ENCODE measurements around the gene SMARCAD1. TPM values are rescaled to one million over a fixed set of nuclear protein-coding genes. Genes with fewer than 3 reads are reported as not detected.

The SMARCAD1 gene
- total and polyA plus RNA-seq, 2 experiments from 2014 or later, result 23.8 to 86.2 TPM

DNA sequence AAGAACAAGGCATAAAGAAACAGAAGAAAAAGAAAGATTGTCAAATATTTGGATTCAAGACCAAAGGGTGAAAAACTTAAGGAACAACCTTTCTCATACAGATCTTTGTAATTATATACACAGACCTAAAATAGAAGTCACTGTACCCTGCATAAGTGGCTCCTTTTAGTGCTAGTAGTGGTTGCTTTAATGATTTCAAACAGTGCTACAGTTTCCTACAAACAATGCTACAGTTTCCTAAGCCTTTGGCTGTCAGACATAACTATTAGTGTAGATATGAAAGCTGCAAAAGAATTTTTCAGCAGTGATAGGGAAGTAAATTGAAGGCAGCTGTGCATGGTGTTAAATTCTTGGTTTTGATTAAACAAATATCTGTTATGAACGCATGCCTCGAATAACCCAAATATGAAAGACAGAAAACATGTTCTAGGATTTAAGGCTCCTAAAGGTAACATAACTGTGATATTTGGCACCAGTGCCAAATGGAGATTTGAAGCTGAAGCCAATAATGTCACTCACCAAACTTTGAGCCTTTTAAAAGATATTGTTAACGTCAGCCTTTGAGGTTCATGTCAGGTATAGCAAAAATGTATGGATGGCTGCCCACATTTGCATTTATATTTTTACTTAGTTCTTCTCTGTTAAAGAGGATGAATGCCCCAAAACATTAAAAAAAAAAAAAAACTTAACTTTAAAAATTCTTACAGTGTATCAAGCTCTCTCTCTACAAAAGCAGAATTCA, 36.6 kb downstream of the SMARCAD1 start (continued):
- TF ChIP-seq, protein P1, sequence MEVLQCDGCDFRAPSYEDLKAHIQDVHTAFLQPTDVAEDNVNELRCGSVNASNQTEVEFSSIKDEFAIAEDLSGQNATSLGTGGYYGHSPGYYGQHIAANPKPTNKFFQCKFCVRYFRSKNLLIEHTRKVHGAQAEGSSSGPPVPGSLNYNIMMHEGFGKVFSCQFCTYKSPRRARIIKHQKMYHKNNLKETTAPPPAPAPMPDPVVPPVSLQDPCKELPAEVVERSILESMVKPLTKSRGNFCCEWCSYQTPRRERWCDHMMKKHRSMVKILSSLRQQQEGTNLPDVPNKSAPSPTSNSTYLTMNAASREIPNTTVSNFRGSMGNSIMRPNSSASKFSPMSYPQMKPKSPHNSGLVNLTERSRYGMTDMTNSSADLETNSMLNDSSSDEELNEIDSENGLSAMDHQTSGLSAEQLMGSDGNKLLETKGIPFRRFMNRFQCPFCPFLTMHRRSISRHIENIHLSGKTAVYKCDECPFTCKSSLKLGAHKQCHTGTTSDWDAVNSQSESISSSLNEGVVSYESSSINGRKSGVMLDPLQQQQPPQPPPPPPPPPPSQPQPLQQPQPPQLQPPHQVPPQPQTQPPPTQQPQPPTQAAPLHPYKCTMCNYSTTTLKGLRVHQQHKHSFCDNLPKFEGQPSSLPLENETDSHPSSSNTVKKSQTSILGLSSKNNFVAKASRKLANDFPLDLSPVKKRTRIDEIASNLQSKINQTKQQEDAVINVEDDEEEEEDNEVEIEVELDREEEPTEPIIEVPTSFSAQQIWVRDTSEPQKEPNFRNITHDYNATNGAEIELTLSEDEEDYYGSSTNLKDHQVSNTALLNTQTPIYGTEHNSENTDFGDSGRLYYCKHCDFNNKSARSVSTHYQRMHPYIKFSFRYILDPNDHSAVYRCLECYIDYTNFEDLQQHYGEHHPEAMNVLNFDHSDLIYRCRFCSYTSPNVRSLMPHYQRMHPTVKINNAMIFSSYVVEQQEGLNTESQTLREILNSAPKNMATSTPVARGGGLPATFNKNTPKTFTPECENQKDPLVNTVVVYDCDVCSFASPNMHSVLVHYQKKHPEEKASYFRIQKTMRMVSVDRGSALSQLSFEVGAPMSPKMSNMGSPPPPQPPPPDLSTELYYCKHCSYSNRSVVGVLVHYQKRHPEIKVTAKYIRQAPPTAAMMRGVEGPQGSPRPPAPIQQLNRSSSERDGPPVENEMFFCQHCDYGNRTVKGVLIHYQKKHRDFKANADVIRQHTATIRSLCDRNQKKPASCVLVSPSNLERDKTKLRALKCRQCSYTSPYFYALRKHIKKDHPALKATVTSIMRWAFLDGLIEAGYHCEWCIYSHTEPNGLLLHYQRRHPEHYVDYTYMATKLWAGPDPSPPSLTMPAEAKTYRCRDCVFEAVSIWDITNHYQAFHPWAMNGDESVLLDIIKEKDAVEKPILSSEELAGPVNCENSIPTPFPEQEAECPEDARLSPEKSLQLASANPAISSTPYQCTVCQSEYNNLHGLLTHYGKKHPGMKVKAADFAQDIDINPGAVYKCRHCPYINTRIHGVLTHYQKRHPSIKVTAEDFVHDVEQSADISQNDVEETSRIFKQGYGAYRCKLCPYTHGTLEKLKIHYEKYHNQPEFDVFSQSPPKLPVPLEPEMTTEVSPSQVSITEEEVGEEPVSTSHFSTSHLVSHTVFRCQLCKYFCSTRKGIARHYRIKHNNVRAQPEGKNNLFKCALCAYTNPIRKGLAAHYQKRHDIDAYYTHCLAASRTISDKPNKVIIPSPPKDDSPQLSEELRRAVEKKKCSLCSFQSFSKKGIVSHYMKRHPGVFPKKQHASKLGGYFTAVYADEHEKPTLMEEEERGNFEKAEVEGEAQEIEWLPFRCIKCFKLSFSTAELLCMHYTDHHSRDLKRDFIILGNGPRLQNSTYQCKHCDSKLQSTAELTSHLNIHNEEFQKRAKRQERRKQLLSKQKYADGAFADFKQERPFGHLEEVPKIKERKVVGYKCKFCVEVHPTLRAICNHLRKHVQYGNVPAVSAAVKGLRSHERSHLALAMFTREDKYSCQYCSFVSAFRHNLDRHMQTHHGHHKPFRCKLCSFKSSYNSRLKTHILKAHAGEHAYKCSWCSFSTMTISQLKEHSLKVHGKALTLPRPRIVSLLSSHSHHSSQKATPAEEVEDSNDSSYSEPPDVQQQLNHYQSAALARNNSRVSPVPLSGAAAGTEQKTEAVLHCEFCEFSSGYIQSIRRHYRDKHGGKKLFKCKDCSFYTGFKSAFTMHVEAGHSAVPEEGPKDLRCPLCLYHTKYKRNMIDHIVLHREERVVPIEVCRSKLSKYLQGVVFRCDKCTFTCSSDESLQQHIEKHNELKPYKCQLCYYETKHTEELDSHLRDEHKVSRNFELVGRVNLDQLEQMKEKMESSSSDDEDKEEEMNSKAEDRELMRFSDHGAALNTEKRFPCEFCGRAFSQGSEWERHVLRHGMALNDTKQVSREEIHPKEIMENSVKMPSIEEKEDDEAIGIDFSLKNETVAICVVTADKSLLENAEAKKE (CRISPR knock-in tag; IDR thresholded peaks at IDR 0.05), result no peak
- TF ChIP-seq, protein P2, sequence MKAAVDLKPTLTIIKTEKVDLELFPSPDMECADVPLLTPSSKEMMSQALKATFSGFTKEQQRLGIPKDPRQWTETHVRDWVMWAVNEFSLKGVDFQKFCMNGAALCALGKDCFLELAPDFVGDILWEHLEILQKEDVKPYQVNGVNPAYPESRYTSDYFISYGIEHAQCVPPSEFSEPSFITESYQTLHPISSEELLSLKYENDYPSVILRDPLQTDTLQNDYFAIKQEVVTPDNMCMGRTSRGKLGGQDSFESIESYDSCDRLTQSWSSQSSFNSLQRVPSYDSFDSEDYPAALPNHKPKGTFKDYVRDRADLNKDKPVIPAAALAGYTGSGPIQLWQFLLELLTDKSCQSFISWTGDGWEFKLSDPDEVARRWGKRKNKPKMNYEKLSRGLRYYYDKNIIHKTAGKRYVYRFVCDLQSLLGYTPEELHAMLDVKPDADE (IDR thresholded peaks at IDR 0.05), result no peak

DNA sequence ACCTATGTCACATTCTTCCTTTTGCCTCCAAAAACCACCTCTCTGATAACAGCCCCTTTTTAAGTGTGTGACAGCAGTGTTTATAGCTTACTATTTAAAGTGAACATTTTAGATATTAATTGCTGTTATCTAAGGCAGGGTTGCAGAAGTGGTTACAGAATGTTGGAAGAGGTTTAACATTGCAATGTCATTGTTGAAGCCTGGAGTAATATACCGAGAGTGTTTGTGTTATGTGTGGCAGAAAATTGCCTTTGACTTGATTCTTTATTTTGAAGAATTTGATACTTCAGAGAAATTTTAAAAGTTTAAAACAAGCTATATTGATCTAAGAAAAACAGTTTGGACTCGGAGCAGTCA, 37.1 kb downstream of the SMARCAD1 start:
- no peaks in the 10 kb centered on the region for H3K27me3 ChIP-seq (ENCODE audit: insufficient read depth)
- H3K4me2 ChIP-seq, result no peak overlapping the region
- no peaks in the 10 kb centered on the region for H3K4me1 Mint-ChIP-seq
- no peaks in the 10 kb centered on the region for H3K9me3 Mint-ChIP-seq
- peaks cover 56% of the 10 kb centered on the region for H3K36me3 Mint-ChIP-seq (ENCODE audit: low read depth)
- no peak for ATAC-seq
- no peaks in the 10 kb centered on the region for H3K4me1 ChIP-seq (ENCODE audit: insufficient read depth)
- no peak overlapping the region for H3K4me3 Mint-ChIP-seq
- H3K27ac Mint-ChIP-seq, result no peak overlapping the region
- H3K27me3 Mint-ChIP-seq (ENCODE audit: insufficient read depth, low read depth, poor library complexity), result no peaks in the 10 kb centered on the region
- no peak overlapping the region for H3K4me3 ChIP-seq
- no peaks in the 10 kb centered on the region for H3K79me2 ChIP-seq (replicated peaks; ENCODE audit: insufficient read depth)
- H3K27ac ChIP-seq (ENCODE audit: low read depth), result no peak overlapping the region
- 0 out of 2 replicates have a peak, but pooled peaks cover 4% of the 10 kb centered on the region for H4K20me1 ChIP-seq (replicated peaks; ENCODE audit: insufficient read depth)
- no peaks in the 10 kb centered on the region for H3K9me2 ChIP-seq (ENCODE audit: insufficient read depth)
- no peak overlapping the region for H2AFZ ChIP-seq
- H3K36me3 ChIP-seq (ENCODE audit: insufficient read depth), result peaks cover 32% of the 10 kb centered on the region; the same call in 1 of the 2 replicates
- H3F3A ChIP-seq (replicated peaks; ENCODE audit: low read depth), result no peaks in the 10 kb centered on the region
- no peak for DNase-seq (ENCODE audit: low spot score)
- TF ChIP-seq, protein P3, sequence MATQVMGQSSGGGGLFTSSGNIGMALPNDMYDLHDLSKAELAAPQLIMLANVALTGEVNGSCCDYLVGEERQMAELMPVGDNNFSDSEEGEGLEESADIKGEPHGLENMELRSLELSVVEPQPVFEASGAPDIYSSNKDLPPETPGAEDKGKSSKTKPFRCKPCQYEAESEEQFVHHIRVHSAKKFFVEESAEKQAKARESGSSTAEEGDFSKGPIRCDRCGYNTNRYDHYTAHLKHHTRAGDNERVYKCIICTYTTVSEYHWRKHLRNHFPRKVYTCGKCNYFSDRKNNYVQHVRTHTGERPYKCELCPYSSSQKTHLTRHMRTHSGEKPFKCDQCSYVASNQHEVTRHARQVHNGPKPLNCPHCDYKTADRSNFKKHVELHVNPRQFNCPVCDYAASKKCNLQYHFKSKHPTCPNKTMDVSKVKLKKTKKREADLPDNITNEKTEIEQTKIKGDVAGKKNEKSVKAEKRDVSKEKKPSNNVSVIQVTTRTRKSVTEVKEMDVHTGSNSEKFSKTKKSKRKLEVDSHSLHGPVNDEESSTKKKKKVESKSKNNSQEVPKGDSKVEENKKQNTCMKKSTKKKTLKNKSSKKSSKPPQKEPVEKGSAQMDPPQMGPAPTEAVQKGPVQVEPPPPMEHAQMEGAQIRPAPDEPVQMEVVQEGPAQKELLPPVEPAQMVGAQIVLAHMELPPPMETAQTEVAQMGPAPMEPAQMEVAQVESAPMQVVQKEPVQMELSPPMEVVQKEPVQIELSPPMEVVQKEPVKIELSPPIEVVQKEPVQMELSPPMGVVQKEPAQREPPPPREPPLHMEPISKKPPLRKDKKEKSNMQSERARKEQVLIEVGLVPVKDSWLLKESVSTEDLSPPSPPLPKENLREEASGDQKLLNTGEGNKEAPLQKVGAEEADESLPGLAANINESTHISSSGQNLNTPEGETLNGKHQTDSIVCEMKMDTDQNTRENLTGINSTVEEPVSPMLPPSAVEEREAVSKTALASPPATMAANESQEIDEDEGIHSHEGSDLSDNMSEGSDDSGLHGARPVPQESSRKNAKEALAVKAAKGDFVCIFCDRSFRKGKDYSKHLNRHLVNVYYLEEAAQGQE (IDR thresholded peaks at IDR 0.05; ENCODE audit: unreplicated experiment), result no peak
- TF ChIP-seq STAT1 (IDR thresholded peaks at IDR 0.05; ENCODE audit: unreplicated experiment) (no peak), POLR2AphosphoS5 (IDR thresholded peaks at IDR 0.05; ENCODE audit: low read depth) (no peak), ZNF114 (CRISPR knock-in tag; IDR thresholded peaks at IDR 0.05) (no peak), EZH2phosphoT487 (IDR thresholded peaks at IDR 0.05; ENCODE audit: unreplicated experiment) (no peak), JUNB (IDR thresholded peaks at IDR 0.05; ENCODE audit: unreplicated experiment) (no peak), ZNF331 (CRISPR knock-in tag; IDR thresholded peaks at IDR 0.05; ENCODE audit: low read depth) (no peak), NANOG (IDR thresholded peaks at IDR 0.05; ENCODE audit: borderline replicate concordance) (no peak), CREB1 (CRISPR knock-in tag; IDR thresholded peaks at IDR 0.05; ENCODE audit: low read depth) (no peak)
- TF ChIP-seq, protein P4, sequence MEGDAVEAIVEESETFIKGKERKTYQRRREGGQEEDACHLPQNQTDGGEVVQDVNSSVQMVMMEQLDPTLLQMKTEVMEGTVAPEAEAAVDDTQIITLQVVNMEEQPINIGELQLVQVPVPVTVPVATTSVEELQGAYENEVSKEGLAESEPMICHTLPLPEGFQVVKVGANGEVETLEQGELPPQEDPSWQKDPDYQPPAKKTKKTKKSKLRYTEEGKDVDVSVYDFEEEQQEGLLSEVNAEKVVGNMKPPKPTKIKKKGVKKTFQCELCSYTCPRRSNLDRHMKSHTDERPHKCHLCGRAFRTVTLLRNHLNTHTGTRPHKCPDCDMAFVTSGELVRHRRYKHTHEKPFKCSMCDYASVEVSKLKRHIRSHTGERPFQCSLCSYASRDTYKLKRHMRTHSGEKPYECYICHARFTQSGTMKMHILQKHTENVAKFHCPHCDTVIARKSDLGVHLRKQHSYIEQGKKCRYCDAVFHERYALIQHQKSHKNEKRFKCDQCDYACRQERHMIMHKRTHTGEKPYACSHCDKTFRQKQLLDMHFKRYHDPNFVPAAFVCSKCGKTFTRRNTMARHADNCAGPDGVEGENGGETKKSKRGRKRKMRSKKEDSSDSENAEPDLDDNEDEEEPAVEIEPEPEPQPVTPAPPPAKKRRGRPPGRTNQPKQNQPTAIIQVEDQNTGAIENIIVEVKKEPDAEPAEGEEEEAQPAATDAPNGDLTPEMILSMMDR (conservative IDR thresholded peaks at IDR 0.05; ENCODE audit: low read depth in 2 of 2), result no peak

Measured in GM23338 (cell line).